HEK293 (cell line): ENCODE data around the gene C1QL2.

Experiments
- CTCF ChIA-PET: fragments of 350-600 bp; formaldehyde crosslinking; extraction: SDS; loops from one replicate; lab custom pipeline; 2021; ENCODE audit warnings: antibody characterized with exemption; lab: Yijun Ruan, JAX
- POLR2A ChIA-PET: fragments of 300-600 bp; formaldehyde crosslinking; extraction: SDS; loops from one replicate; lab custom pipeline; 2020; ENCODE audit warnings: antibody characterized with exemption, inconsistent platforms; lab: Yijun Ruan, JAX
- H3K27ac ChIP-seq: fragments of 200-500 bp; sonication (Bioruptor generic); 2 replicates; pipeline ENCODE4 v1.5.1; 2014; ENCODE audit warnings: low read depth, low read length, control low read depth, inconsistent platforms; ENCODE audit errors: extremely low read depth
- H3K36me3 ChIP-seq, 2 experiments: fragments of 200-500 bp in 1 of 2; sonication (Bioruptor generic) in 1 of 2; 1 replicate in 1 of 2; 2 replicates in 1 of 2; pipeline ENCODE4 v1.5.1; 2014 to 2017; ENCODE audit warnings: inconsistent platforms in 2 of 2, low read length in 2 of 2; ENCODE audit not compliant: control insufficient read depth in 2 of 2, insufficient read depth in 1 of 2
- H3K4me1 ChIP-seq: fragments of 200-500 bp; sonication (Bioruptor generic); 2 replicates; pipeline ENCODE4 v1.5.1; 2014; ENCODE audit warnings: mild to moderate bottlenecking, low read length, inconsistent platforms; ENCODE audit not compliant: control insufficient read depth, insufficient read depth
- H3K4me3 ChIP-seq: 2 replicates; pipeline ENCODE4 v1.5.1; 2011; ENCODE audit warnings: low read depth, mild to moderate bottlenecking, control low read depth, low read length, moderate library complexity
- H3K9me3 ChIP-seq: fragments of 200-500 bp; sonication (Bioruptor generic); 2 replicates; pipeline ENCODE4 v1.5.1; 2014; ENCODE audit warnings: low read depth, low read length, inconsistent platforms; ENCODE audit not compliant: control insufficient read depth, insufficient read depth
- HOXC10 ChIP-seq: sonication (generic); formaldehyde crosslinking; IDR thresholded peaks from 2 replicates; pipeline ENCODE4 v1.8.1; 2023; ENCODE audit warnings: mild to moderate bottlenecking, missing genetic modification reagents
- KLF10 ChIP-seq: fragments of 450-650 bp; IDR thresholded peaks from 2 replicates; pipeline ENCODE4 v1.5.1; 2018; ENCODE audit warnings: missing biosample characterization, mild to moderate bottlenecking, missing genetic modification characterization
- MYNN ChIP-seq: fragments of 450-650 bp; formaldehyde crosslinking; IDR thresholded peaks from 2 replicates; pipeline ENCODE4 v1.5.1; 2016; ENCODE audit warnings: missing biosample characterization, missing genetic modification characterization, borderline replicate concordance
- MZF1 ChIP-seq: fragments of 450-650 bp; formaldehyde crosslinking; IDR thresholded peaks from 2 replicates; pipeline ENCODE4 v1.5.1; 2017; ENCODE audit warnings: missing biosample characterization, missing genetic modification characterization, borderline replicate concordance
- ZBTB7A ChIP-seq: fragments of 450-650 bp; formaldehyde crosslinking; IDR thresholded peaks from 2 replicates; pipeline ENCODE4 v1.5.1; 2016; ENCODE audit warnings: low read depth, missing biosample characterization, missing genetic modification characterization
- ZFP37 ChIP-seq: fragments of 450-650 bp; formaldehyde crosslinking; IDR thresholded peaks from 2 replicates; pipeline ENCODE4 v1.5.1; 2016; ENCODE audit warnings: missing biosample characterization, missing genetic modification characterization
- ZFP41 ChIP-seq: fragments of 450-650 bp; formaldehyde crosslinking; IDR thresholded peaks from 2 replicates; pipeline ENCODE4 v1.5.1; 2016; ENCODE audit warnings: missing biosample characterization, missing genetic modification characterization, borderline replicate concordance
- ZNF112 ChIP-seq: fragments of 450-650 bp; formaldehyde crosslinking; IDR thresholded peaks from 2 replicates; pipeline ENCODE4 v1.5.0; 2017; ENCODE audit warnings: missing biosample characterization, missing genetic modification characterization
- ZNF16 ChIP-seq: fragments of 450-650 bp; formaldehyde crosslinking; IDR thresholded peaks from 2 replicates; pipeline ENCODE4 v1.5.1; 2016; ENCODE audit warnings: low read depth, missing biosample characterization, missing genetic modification characterization
- ZNF174 ChIP-seq: fragments of 450-650 bp; formaldehyde crosslinking; IDR thresholded peaks from 2 replicates; pipeline ENCODE4 v1.5.0; 2017; ENCODE audit warnings: missing biosample characterization, mild to moderate bottlenecking, missing genetic modification characterization
- ZNF324 ChIP-seq: fragments of 450-650 bp; formaldehyde crosslinking; IDR thresholded peaks from 2 replicates; pipeline ENCODE4 v1.5.1; 2016; ENCODE audit warnings: missing biosample characterization, missing genetic modification characterization
- ZNF341 ChIP-seq: fragments of 450-650 bp; formaldehyde crosslinking; IDR thresholded peaks from 2 replicates; pipeline ENCODE4; 2016; ENCODE audit warnings: low read depth, missing biosample characterization, missing genetic modification characterization
- ZNF391 ChIP-seq: fragments of 450-650 bp; formaldehyde crosslinking; IDR thresholded peaks from 2 replicates; pipeline ENCODE4 v1.5.1; 2016; ENCODE audit warnings: low read depth, missing biosample characterization, missing genetic modification characterization, borderline replicate concordance
- TF ChIP-seq, protein P1 (sequence below): fragments of 450-650 bp; formaldehyde crosslinking; IDR thresholded peaks from 2 replicates; pipeline ENCODE4 v1.5.1; 2016; ENCODE audit warnings: missing biosample characterization, missing genetic modification characterization
- TF ChIP-seq, protein P2 (sequence below): fragments of 450-650 bp; formaldehyde crosslinking; IDR thresholded peaks from 2 replicates; pipeline ENCODE4 v1.5.1; 2016; ENCODE audit warnings: missing biosample characterization, missing genetic modification characterization
- TF ChIP-seq, protein P3 (sequence below): fragments of 450-650 bp; formaldehyde crosslinking; optimal IDR thresholded peaks from 2 replicates; pipeline ENCODE3; 2016; ENCODE audit warnings: missing biosample characterization, mild to moderate bottlenecking, missing genetic modification characterization
- TF ChIP-seq, protein P4 (sequence below): fragments of 450-650 bp; formaldehyde crosslinking; IDR thresholded peaks from 2 replicates; pipeline ENCODE4 v1.5.1; 2017; ENCODE audit warnings: missing biosample characterization, mild to moderate bottlenecking, missing genetic modification characterization, moderate library complexity
- TF ChIP-seq, protein P5 (sequence below): fragments of 450-650 bp; formaldehyde crosslinking; IDR thresholded peaks from 2 replicates; pipeline ENCODE4 v1.5.1; 2016; ENCODE audit warnings: missing biosample characterization, missing genetic modification characterization

The C1QL2 gene

DNA sequence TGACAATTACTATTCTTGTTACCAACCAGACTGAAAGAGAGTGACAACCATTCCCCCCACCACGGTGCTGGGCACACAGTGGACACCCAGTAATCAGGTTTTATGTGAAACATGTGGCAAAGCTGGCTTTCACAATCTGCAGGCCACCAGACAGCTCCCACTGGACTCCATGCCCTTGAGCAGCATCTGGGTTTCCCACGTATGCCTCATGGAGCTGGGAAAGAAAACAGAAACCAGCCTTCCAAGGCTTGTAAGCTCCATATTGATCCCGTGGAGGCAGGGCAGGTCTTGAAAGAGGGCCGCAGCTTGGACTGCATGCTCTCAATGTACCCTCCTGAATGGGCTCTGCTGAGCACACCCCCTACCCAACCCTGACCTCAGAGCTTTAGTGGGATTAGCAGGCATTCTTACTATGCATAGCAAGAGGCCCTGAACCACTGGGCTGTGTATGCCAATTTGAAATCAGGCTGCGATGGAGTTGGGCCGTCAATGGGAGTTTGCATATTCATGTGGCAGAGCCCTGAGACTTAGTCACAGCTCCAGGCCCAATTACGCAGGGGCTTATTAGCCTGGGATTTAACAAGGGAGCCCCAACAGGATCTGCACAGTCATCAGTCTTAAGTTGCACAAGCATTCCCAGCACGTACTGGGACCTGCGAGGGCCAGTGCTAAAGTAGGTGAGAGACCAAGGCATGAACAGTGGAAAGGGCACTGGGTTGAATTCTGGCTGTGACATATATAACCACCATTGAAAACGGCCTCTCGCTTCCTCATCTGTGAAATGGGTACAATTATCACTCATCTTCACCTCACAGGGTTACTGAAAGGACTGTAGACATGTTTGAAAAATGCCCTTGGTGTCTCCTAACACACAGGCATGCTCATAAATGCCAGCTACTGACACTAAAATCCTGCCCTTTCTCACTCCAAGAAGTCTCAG lies 10.5 kb downstream of the C1QL2 start (continued):
- TF ChIP-seq, protein P1, sequence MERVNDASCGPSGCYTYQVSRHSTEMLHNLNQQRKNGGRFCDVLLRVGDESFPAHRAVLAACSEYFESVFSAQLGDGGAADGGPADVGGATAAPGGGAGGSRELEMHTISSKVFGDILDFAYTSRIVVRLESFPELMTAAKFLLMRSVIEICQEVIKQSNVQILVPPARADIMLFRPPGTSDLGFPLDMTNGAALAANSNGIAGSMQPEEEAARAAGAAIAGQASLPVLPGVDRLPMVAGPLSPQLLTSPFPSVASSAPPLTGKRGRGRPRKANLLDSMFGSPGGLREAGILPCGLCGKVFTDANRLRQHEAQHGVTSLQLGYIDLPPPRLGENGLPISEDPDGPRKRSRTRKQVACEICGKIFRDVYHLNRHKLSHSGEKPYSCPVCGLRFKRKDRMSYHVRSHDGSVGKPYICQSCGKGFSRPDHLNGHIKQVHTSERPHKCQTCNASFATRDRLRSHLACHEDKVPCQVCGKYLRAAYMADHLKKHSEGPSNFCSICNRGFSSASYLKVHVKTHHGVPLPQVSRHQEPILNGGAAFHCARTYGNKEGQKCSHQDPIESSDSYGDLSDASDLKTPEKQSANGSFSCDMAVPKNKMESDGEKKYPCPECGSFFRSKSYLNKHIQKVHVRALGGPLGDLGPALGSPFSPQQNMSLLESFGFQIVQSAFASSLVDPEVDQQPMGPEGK (tag by site-specific recombination): no peak

DNA sequence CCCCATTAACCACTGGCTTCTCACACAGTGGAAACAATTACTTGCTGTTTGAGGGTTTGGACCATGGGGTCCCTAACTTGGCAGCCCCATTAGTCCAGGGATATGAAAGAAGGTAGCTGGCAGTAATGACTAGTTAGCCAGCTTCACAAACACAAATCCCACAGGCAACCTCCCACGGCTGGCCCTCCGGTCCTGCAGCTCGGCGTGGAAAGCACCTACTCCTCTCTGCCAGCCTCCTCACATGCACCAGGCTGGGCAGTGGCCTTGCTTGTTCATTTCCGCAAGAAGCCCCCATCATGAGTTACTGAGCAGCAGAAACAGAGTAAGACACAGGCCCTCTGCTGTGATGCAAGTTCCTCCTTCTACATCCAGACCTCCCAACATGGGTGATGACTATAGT lies 13.7 kb downstream of the C1QL2 start:
- Histone ChIP-seq H3K9me3 (no peaks in the 10 kb centered on the region), H3K27ac (no peak overlapping the region), H3K36me3 (no peaks in the 10 kb centered on the region), H3K4me1 (no peaks in the 10 kb centered on the region), H3K4me3 (no peak overlapping the region)
- ChIA-PET CTCF (interaction anchor here (0.6 kb wide), 1 partner anchor 122 kb away, joined by 3 read pairs; no protein-coding TSS in a partner anchor), POLR2A (no interaction called here)
- TF ChIP-seq ZNF16 (tag by site-specific recombination) (no peak), ZNF324 (tag by site-specific recombination) (no peak), HOXC10 (CRISPR knock-in tag) (no peak), ZNF112 (no peak), ZNF391 (tag by site-specific recombination) (no peak), ZFP41 (tag by site-specific recombination) (no peak), MZF1 (tag by site-specific recombination) (no peak)
- TF ChIP-seq, protein P2, sequence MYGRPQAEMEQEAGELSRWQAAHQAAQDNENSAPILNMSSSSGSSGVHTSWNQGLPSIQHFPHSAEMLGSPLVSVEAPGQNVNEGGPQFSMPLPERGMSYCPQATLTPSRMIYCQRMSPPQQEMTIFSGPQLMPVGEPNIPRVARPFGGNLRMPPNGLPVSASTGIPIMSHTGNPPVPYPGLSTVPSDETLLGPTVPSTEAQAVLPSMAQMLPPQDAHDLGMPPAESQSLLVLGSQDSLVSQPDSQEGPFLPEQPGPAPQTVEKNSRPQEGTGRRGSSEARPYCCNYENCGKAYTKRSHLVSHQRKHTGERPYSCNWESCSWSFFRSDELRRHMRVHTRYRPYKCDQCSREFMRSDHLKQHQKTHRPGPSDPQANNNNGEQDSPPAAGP (tag by site-specific recombination): no peak
- TF ChIP-seq, protein P3, sequence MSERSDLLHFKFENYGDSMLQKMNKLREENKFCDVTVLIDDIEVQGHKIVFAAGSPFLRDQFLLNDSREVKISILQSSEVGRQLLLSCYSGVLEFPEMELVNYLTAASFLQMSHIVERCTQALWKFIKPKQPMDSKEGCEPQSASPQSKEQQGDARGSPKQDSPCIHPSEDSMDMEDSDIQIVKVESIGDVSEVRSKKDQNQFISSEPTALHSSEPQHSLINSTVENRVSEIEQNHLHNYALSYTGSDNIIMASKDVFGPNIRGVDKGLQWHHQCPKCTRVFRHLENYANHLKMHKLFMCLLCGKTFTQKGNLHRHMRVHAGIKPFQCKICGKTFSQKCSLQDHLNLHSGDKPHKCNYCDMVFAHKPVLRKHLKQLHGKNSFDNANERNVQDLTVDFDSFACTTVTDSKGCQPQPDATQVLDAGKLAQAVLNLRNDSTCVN: no peak
- TF ChIP-seq, protein P4, sequence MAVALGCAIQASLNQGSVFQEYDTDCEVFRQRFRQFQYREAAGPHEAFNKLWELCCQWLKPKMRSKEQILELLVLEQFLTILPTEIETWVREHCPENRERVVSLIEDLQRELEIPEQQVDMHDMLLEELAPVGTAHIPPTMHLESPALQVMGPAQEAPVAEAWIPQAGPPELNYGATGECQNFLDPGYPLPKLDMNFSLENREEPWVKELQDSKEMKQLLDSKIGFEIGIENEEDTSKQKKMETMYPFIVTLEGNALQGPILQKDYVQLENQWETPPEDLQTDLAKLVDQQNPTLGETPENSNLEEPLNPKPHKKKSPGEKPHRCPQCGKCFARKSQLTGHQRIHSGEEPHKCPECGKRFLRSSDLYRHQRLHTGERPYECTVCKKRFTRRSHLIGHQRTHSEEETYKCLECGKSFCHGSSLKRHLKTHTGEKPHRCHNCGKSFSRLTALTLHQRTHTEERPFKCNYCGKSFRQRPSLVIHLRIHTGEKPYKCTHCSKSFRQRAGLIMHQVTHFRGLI (tag by site-specific recombination): no peak

DNA sequence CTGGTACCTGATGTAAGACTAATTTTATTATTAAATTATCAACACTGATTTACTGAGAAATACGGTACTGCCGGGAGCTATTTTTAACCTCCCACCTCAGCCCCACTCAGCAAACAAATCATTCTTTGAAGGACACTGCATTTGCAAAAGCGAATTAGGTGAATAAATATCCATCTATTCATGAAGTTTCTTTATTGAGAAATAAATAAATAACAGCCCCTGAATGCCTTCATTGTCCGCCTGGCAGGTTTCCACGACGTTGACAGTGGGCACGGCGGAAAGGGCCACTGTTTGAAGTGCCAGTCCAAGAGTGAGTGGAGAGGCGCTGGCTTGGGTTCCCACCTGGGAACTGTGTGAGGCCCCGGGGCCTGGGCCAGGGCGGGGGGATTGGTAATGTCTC lies 15.7 kb downstream of the C1QL2 start:
- Histone ChIP-seq H3K4me1 (no peaks in the 10 kb centered on the region), H3K4me3 (no peak overlapping the region), H3K36me3 (no peaks in the 10 kb centered on the region), H3K9me3 (no peaks in the 10 kb centered on the region), H3K27ac (no peak overlapping the region)
- CTCF ChIA-PET: no interaction called here
- POLR2A ChIA-PET: no interaction called here
- no peak for TF ChIP-seq MYNN
- no peak for TF ChIP-seq ZBTB7A (tag by site-specific recombination)
- no peak for TF ChIP-seq ZFP37 (tag by site-specific recombination)
- no peak for TF ChIP-seq ZNF174 (tag by site-specific recombination)
- no peak for TF ChIP-seq ZNF341
- TF ChIP-seq, protein P5, sequence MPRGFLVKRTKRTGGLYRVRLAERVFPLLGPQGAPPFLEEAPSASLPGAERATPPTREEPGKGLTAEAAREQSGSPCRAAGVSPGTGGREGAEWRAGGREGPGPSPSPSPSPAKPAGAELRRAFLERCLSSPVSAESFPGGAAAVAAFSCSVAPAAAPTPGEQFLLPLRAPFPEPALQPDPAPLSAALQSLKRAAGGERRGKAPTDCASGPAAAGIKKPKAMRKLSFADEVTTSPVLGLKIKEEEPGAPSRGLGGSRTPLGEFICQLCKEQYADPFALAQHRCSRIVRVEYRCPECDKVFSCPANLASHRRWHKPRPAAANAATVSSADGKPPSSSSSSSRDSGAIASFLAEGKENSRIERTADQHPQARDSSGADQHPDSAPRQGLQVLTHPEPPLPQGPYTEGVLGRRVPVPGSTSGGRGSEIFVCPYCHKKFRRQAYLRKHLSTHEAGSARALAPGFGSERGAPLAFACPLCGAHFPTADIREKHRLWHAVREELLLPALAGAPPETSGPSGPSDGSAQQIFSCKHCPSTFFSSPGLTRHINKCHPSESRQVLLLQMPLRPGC (tag by site-specific recombination): no peak
- TF ChIP-seq KLF10 (tag by site-specific recombination): no peak
- TF ChIP-seq, all 188 proteins: peak for 0
